Keratinocyte (primary cell): ENCODE data around the gene BLOC1S4. TPM values are rescaled to one million over a fixed set of nuclear protein-coding genes. Genes with fewer than 3 reads are reported as not detected.

Experiments
- DNase-seq: peaks from one replicate; pipeline ENCODE4 v3.0.0-alpha.2; 2011; ENCODE audit warnings: low read depth, missing footprints, low spot score
- FAIRE-seq: peaks from 2 replicates; lab custom pipeline; 2011; peaks lifted over from hg19 to GRCh38; lab: Jason Lieb, UNC
- H2AFZ ChIP-seq: 2 replicates; pipeline ENCODE4 v1.6.0; 2012; ENCODE audit warnings: low read length, control low read depth, inconsistent platforms; ENCODE audit not compliant: control insufficient read depth
- H3K27ac ChIP-seq: 2 replicates; pipeline ENCODE4 v1.5.1; 2011; ENCODE audit warnings: low read length; ENCODE audit not compliant: control insufficient read depth, insufficient read depth
- H3K27me3 ChIP-seq: 3 replicates; pipeline ENCODE4 v1.6.0; 2011; ENCODE audit warnings: low read length; ENCODE audit not compliant: control insufficient read depth, insufficient read depth; ENCODE audit errors: extremely low read depth
- H3K36me3 ChIP-seq, 2 experiments: 2 replicates in 1 of 2; 3 replicates in 1 of 2; pipeline ENCODE4 v1.5.1; 2011; ENCODE audit warnings: low read length in 2 of 2, mild to moderate bottlenecking in 1 of 2; ENCODE audit not compliant: control insufficient read depth in 2 of 2, insufficient read depth in 2 of 2; ENCODE audit errors: extremely low read depth in 1 of 2
- H3K4me1 ChIP-seq: 3 replicates; pipeline ENCODE4 v1.5.1; 2011; ENCODE audit warnings: low read length; ENCODE audit not compliant: control insufficient read depth, insufficient read depth; ENCODE audit errors: extremely low read depth
- H3K4me2 ChIP-seq: 3 replicates; pipeline ENCODE4 v1.6.0; 2011; ENCODE audit warnings: low read depth, low read length; ENCODE audit not compliant: control insufficient read depth, insufficient read depth; ENCODE audit errors: extremely low read depth
- H3K4me3 ChIP-seq, 3 experiments: fragments of 200-600 bp in 1 of 3; sonication (generic) in 1 of 3; 2 replicates in 2 of 3; 3 replicates in 1 of 3; pipeline ENCODE4 v1.5.1; 2011 to 2016; ENCODE audit warnings: low read length in 3 of 3, mild to moderate bottlenecking in 3 of 3, control low read depth in 2 of 3, inconsistent platforms in 1 of 3, low read depth in 1 of 3, mixed read lengths in 1 of 3, mixed run types in 1 of 3, moderate library complexity in 1 of 3; ENCODE audit not compliant: control insufficient read depth in 2 of 3, insufficient read depth in 2 of 3; ENCODE audit errors: extremely low read depth in 1 of 3
- H3K79me2 ChIP-seq: 2 replicates; pipeline ENCODE4 v1.6.0; 2012; ENCODE audit warnings: low read length; ENCODE audit not compliant: control insufficient read depth, insufficient read depth
- H3K9ac ChIP-seq: 3 replicates; pipeline ENCODE4 v1.6.0; 2011; ENCODE audit warnings: low read length; ENCODE audit not compliant: control insufficient read depth, insufficient read depth; ENCODE audit errors: extremely low read depth
- H3K9me1 ChIP-seq: 3 replicates; pipeline ENCODE4 v1.6.0; 2011; ENCODE audit warnings: low read length; ENCODE audit not compliant: control insufficient read depth, insufficient read depth; ENCODE audit errors: extremely low read depth
- H3K9me3 ChIP-seq: 2 replicates; pipeline ENCODE4 v1.5.1; 2012; ENCODE audit warnings: low read depth, low read length; ENCODE audit not compliant: control insufficient read depth
- H4K20me1 ChIP-seq: 3 replicates; pipeline ENCODE4 v1.6.0; 2011; ENCODE audit warnings: low read length; ENCODE audit not compliant: control insufficient read depth, insufficient read depth; ENCODE audit errors: extremely low read depth
- CTCF ChIP-seq, 3 experiments: IDR thresholded peaks in 1 of 3; conservative IDR thresholded peaks in 1 of 3; optimal IDR thresholded peaks in 1 of 3; 2 replicates in 2 of 3; 3 replicates in 1 of 3; pipeline versions ENCODE3 to v1.5.1; 2011; ENCODE audit warnings: low read length in 3 of 3, mild to moderate bottlenecking in 3 of 3, moderate library complexity in 2 of 3, control low read depth in 1 of 3, inconsistent platforms in 1 of 3; ENCODE audit not compliant: insufficient read depth in 2 of 3; ENCODE audit errors: extremely low read depth in 1 of 3
- EZH2 ChIP-seq: IDR thresholded peaks from one replicate; pipeline ENCODE4 v1.6.1; 2012; ENCODE audit warnings: inconsistent platforms, mild to moderate bottlenecking, low read length, moderate library complexity
- dilution Hi-C: fragments of 300-500 bp; cut with MboI; formaldehyde crosslinking; loops from one replicate; pipeline ENCODE4 v1.7.0; 2020; ENCODE audit warnings: low sequenced_read_pairs; ENCODE audit not compliant: extremely low pct_ligation_motif_present
- polyA plus RNA-seq, 5 experiments: library from polyadenylated mRNA; depleted of rRNA in 3 of 5; stranded (reverse) in 3 of 5; stranded (forward) in 1 of 5; unstranded in 1 of 5; fragments of >200 nt; gene quantifications; 1 replicate in 1 of 5; 2 replicates in 3 of 5; 3 replicates in 1 of 5; pipeline versions ENCODE4 v1.2.1 to v1.2.3, GENCODE V29; 2011 to 2012; ENCODE audit warnings: missing spikeins in 2 of 5, low read depth in 1 of 5, low replicate concordance in 1 of 5

The BLOC1S4 gene
- polyA plus RNA-seq, 1 donor (not counting 4 experiments of a cell fraction or from before 2014, with no cell fraction given), result 11.7 TPM

GRCh38 chr4:6692379-6692778, 23.6 kb upstream of the BLOC1S4 start:
- Histone ChIP-seq H3K9me1 (no peaks in the 10 kb centered on the region), H3K9me3 (no peaks in the 10 kb centered on the region), H2AFZ (no peak overlapping the region), H3K36me3 (no peaks in the 10 kb centered on the region), H3K4me3 (no peak overlapping the region), H3K79me2 (no peaks in the 10 kb centered on the region), H3K4me1 (peaks cover 39% of the 10 kb centered on the region), H3K4me2 (no peak overlapping the region), H3K27me3 (no peaks in the 10 kb centered on the region), H3K9ac (no peak overlapping the region), H3K27ac (no peak overlapping the region), H4K20me1 (no peaks in the 10 kb centered on the region)
- TF ChIP-seq CTCF (optimal IDR thresholded peaks at IDR 0.05 in 1 of 3, IDR thresholded peaks at IDR 0.05 in 1 of 3, conservative IDR thresholded peaks at IDR 0.05 in 1 of 3; ENCODE audit: extremely low read depth in 1 of 3, insufficient read depth in 2 of 3, low read length in 3 of 3), result no peak
- TF ChIP-seq EZH2, result no peak
- DNase-seq (no peak), FAIRE-seq (no peak)
- dilution Hi-C loops, result no loop called here

GRCh38 chr4:6692806-6693205, 23.2 kb upstream of the BLOC1S4 start:
- TF ChIP-seq CTCF (optimal IDR thresholded peaks at IDR 0.05 in 1 of 3, IDR thresholded peaks at IDR 0.05 in 1 of 3, conservative IDR thresholded peaks at IDR 0.05 in 1 of 3; ENCODE audit: extremely low read depth in 1 of 3, insufficient read depth in 2 of 3, low read length in 3 of 3) (no peak), EZH2 (no peak)
- H3K9ac ChIP-seq, result no peak overlapping the region
- H3K79me2 ChIP-seq, result no peaks in the 10 kb centered on the region
- H3K36me3 ChIP-seq, result no peaks in the 10 kb centered on the region
- H3K4me1 ChIP-seq, result peaks cover 39% of the 10 kb centered on the region
- H3K9me3 ChIP-seq, result no peaks in the 10 kb centered on the region
- no peak overlapping the region for H3K4me2 ChIP-seq
- H3K27me3 ChIP-seq, result no peaks in the 10 kb centered on the region
- no peaks in the 10 kb centered on the region for H4K20me1 ChIP-seq
- no peak overlapping the region for H3K4me3 ChIP-seq
- no peaks in the 10 kb centered on the region for H3K9me1 ChIP-seq
- no peak overlapping the region for H3K27ac ChIP-seq
- dilution Hi-C loops, result no loop called here
- FAIRE-seq (no peak), DNase-seq (no peak)
- no peak overlapping the region for H2AFZ ChIP-seq
